Testis (tissue), 2 donors: ENCODE data around the gene GPR33.

Source experiments
- POLR2A ChIP-seq: fragments of 450-650 bp; IDR thresholded peaks from one replicate; pipeline ENCODE4 v1.6.1; 2017; ENCODE audit warnings: antibody characterized with exemption, mild to moderate bottlenecking, moderate library complexity
- TF ChIP-seq, protein P1 (sequence below), 3 experiments: fragments of 450-650 bp in 2 of 3; fragments of 200-600 bp in 1 of 3; sonication (generic) in 1 of 3; IDR thresholded peaks; one replicate each; pipeline ENCODE4 v1.5.1; 2016 to 2019; ENCODE audit warnings: antibody characterized with exemption in 3 of 3, mild to moderate bottlenecking in 2 of 3, moderate library complexity in 1 of 3

DNA sequence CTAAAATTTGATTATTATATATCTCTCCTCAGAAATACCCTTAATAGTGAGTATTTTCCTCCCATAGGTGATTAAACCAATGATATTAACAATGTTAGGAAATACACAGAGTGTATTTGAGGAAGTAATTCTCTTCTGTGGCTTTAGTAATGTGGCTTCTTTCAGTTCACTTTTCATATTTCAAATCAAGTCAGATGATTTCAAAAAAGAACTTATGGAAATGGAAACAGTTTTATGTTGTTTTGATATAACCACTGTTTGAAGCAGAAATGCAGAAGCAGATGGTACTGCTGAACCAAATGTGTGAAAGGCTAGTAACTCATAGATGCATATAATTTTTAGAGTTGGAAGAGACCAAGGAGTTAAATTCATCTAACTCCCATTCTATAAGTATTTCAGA lies 1.9 kb upstream of the GPR33 start:
- TF ChIP-seq, protein P1, sequence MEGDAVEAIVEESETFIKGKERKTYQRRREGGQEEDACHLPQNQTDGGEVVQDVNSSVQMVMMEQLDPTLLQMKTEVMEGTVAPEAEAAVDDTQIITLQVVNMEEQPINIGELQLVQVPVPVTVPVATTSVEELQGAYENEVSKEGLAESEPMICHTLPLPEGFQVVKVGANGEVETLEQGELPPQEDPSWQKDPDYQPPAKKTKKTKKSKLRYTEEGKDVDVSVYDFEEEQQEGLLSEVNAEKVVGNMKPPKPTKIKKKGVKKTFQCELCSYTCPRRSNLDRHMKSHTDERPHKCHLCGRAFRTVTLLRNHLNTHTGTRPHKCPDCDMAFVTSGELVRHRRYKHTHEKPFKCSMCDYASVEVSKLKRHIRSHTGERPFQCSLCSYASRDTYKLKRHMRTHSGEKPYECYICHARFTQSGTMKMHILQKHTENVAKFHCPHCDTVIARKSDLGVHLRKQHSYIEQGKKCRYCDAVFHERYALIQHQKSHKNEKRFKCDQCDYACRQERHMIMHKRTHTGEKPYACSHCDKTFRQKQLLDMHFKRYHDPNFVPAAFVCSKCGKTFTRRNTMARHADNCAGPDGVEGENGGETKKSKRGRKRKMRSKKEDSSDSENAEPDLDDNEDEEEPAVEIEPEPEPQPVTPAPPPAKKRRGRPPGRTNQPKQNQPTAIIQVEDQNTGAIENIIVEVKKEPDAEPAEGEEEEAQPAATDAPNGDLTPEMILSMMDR (IDR thresholded peaks at IDR 0.05), result no peak
- no peak for TF ChIP-seq POLR2A
